ENCODE results near the gene NUTF2. TPM values are rescaled to one million over a fixed set of nuclear protein-coding genes. Genes with fewer than 3 reads are reported as not detected.

Gene NUTF2
- total and polyA plus RNA-seq, 2 of the 8 experiments (the other 6 are each of a cell fraction or from before 2014, with no cell fraction given): 219 to 377 TPM

DNA sequence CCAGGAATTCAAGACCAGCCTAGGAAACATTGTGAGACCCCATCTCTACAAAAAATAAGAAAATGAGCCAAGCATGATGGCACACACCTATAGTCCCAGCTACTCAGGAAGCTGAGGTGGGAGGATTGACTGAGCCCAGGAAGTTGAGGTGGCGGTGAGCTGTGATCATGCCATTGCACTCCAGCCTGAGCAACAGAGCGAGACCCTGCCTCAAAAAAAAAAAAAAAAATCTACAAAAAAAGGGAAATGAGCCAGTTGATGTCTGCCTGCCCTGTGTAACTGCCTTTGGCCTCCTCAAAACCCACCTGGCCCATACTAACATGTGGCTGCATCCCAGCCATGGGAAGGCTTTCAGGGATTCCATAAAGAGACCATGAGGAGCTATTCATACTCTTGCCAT is 44.9 kb upstream of the NUTF2 start:
- FAIRE-seq (no peak), DNase-seq (ENCODE audit: low read depth in 1 of 2, low spot score in 2 of 2) (no peak)
- H2BK15ac ChIP-seq (ENCODE audit: low read length): no peak overlapping the region
- H4K8ac ChIP-seq (ENCODE audit: extremely low read depth, insufficient read depth, low read length): no peak overlapping the region
- H4K91ac ChIP-seq (replicated peaks; ENCODE audit: insufficient read length, low read length): no peak overlapping the region
- H3K4me2 ChIP-seq (ENCODE audit: insufficient read depth in 1 of 2, low read depth in 2 of 2, low read length in 2 of 2): no peak overlapping the region
- no peak overlapping the region for H2AK5ac ChIP-seq (ENCODE audit: low read depth, low read length)
- peaks cover 0 to 11% (median 0%) of the 10 kb centered on the region in 4 experiments; a peak in 3 of 8 replicates for H3K36me3 ChIP-seq (ENCODE audit: control insufficient read depth in 2 of 4, insufficient read depth in 4 of 4, low read length in 3 of 4)
- H3K79me1 ChIP-seq (ENCODE audit: low read depth, low read length): peaks cover 15% of the 10 kb centered on the region
- no peak overlapping the region for H3K14ac ChIP-seq (ENCODE audit: insufficient read length)
- H3K23me2 ChIP-seq (ENCODE audit: low read depth, low read length): peaks cover 8% of the 10 kb centered on the region; the same call in 1 of the 2 replicates
- H4K20me1 ChIP-seq (replicated peaks in 1 of 2; ENCODE audit: control insufficient read depth in 1 of 2, insufficient read depth in 2 of 2, low read length in 2 of 2): peaks cover 3 to 18% of the 10 kb centered on the region in 2 experiments
- H3K4me1 ChIP-seq (replicated peaks in 1 of 4; ENCODE audit: control insufficient read depth in 3 of 4, insufficient read depth in 4 of 4, low read length in 3 of 4): peaks cover 4 to 7% (median 5%) of the 10 kb centered on the region in 4 experiments; a peak in 6 of 7 replicates
- H3K23ac ChIP-seq (ENCODE audit: insufficient read length): no peak overlapping the region
- no peak overlapping the region for H3K4me3 ChIP-seq (ENCODE audit: extremely low read depth in 1 of 4, insufficient read depth in 2 of 4, low read depth in 3 of 4, low read length in 4 of 4)
- no peak overlapping the region for H2BK5ac ChIP-seq (ENCODE audit: low read depth, low read length)
- CTCF ChIA-PET (ENCODE audit: partially characterized antibody): interaction anchor here (0.6 to 2.5 kb wide), 7 partner anchors 9 to 281 kb away, joined by 3 to 20 read pairs (median 4); no protein-coding TSS in a partner anchor
- no peak for TF ChIP-seq TAF7 (optimal IDR thresholded peaks at IDR 0.05; ENCODE audit: borderline replicate concordance, low read depth, low read length)
- no peak for TF ChIP-seq RXRA (IDR thresholded peaks at IDR 0.05; ENCODE audit: insufficient read depth, low read depth, low read length)
- TF ChIP-seq SP1 (IDR thresholded peaks at IDR 0.05; ENCODE audit: low read depth, low read length): no peak
- H4K5ac ChIP-seq (ENCODE audit: insufficient read length, low read depth, low read length): no peak overlapping the region
- no peaks in the 10 kb centered on the region for H3K27me3 ChIP-seq (replicated peaks in 1 of 4; ENCODE audit: control insufficient read depth in 3 of 4, extremely low read depth in 1 of 4, insufficient read depth in 3 of 4, low read length in 3 of 4)
- no peak overlapping the region for H3K18ac ChIP-seq (ENCODE audit: extremely low read depth, low read length)
- WGBS, 2 experiments (ENCODE audit: extremely low coverage in 1 of 2, insufficient coverage in 1 of 2, insufficient read length in 1 of 2, insufficient replicate concordance in 2 of 2, low coverage in 1 of 2, low lambda C conversion rate in 2 of 2, missing lambda C conversion rate in 1 of 2): 100% methylated on average over 2 of the region's 2 CpGs; no CpG with 5 or more reads in 1 of the 2 experiments
- no peak overlapping the region for H3K4ac ChIP-seq (replicated peaks; ENCODE audit: insufficient read length, low read depth, low read length)
- H3K79me2 ChIP-seq (ENCODE audit: control insufficient read depth in 1 of 2, insufficient read depth in 2 of 2, low read length in 2 of 2): peaks cover 5 to 33% of the 10 kb centered on the region in 2 experiments; a peak in 3 of 4 replicates
- no peak overlapping the region for H2BK20ac ChIP-seq (ENCODE audit: low read length)
- H2BK120ac ChIP-seq (replicated peaks; ENCODE audit: low read depth, low read length): no peak overlapping the region
- H2AFZ ChIP-seq (ENCODE audit: low read length): no peak overlapping the region
- no peaks in the 10 kb centered on the region for H3K9me3 ChIP-seq (ENCODE audit: insufficient read depth in 2 of 2, low read depth in 1 of 2, low read length in 1 of 2)
- H3K27ac ChIP-seq (ENCODE audit: low read depth, low read length): no peak overlapping the region
- no peak overlapping the region for H2BK12ac ChIP-seq (ENCODE audit: low read depth, low read length)
- H3K9ac ChIP-seq (replicated peaks in 1 of 4; ENCODE audit: extremely low read depth in 1 of 4, low read depth in 3 of 4, low read length in 3 of 4): no peak overlapping the region
- POLR2A ChIA-PET (ENCODE audit: partially characterized antibody): interaction anchor here (0.7 to 0.9 kb wide), 3 partner anchors 36 to 284 kb away, joined by 3 to 5 read pairs (median 4); no protein-coding TSS in a partner anchor
- no peak overlapping the region for H3K56ac ChIP-seq (replicated peaks; ENCODE audit: insufficient read length, low read depth, low read length)
